ENCODE results near the gene UMAD1. TPM values are rescaled to one million over a fixed set of nuclear protein-coding genes. Genes with fewer than 3 reads are reported as not detected.

The UMAD1 gene
- total and polyA plus RNA-seq, 8 donors, result 12.7 to 20.2 (median 15.0) TPM

GRCh38 chr7:7738622-7739021 is 98.1 kb downstream of the UMAD1 start:
- Histone ChIP-seq H3K36me3 (no peaks in the 10 kb centered on the region), H3K27me3 (no peaks in the 10 kb centered on the region), H3K4me3 (no peak overlapping the region), H3K27ac (no peak overlapping the region), H3K4me1 (peaks cover 0 to 7% of the 10 kb centered on the region in 2 donors), H3K9me3 (no peaks in the 10 kb centered on the region)
- no peak for DNase-seq
- no peak for TF ChIP-seq CTCF (IDR thresholded peaks at IDR 0.05)
- intact Hi-C loops (cut with DNase I), result no loop called here
- no peak for ATAC-seq

- ATAC-seq, result peak; percentile 47
- intact Hi-C loops (cut with DNase I), result no loop called here
Observed at GRCh38 chr7:7739204-7740036, 98.9 kb downstream of the UMAD1 start.

GRCh38 chr7:7740037-7740355 is 99.4 kb downstream of the UMAD1 start:
- Histone ChIP-seq H3K36me3 (no peaks in the 10 kb centered on the region), H3K27me3 (no peaks in the 10 kb centered on the region), H3K4me3 (no peak overlapping the region), H3K9me3 (no peaks in the 10 kb centered on the region), H3K4me1 (peaks cover 0 to 7% of the 10 kb centered on the region in 2 donors), H3K27ac (no peak overlapping the region)
- TF ChIP-seq CTCF (IDR thresholded peaks at IDR 0.05), result no peak
- intact Hi-C loops (cut with DNase I), result no loop called here
- no peak for DNase-seq
- no peak for ATAC-seq

More at GRCh38 chr7:7739204-7740036, 98.9 kb downstream of the UMAD1 start:
- no peak overlapping the region for H3K27ac ChIP-seq
- H3K36me3 ChIP-seq, result no peaks in the 10 kb centered on the region
- peak in 2 of 4 donors; percentile 31 to 46 for DNase-seq
- no peak overlapping the region for H3K4me3 ChIP-seq
- H3K9me3 ChIP-seq, result no peaks in the 10 kb centered on the region
- no peak for TF ChIP-seq CTCF (IDR thresholded peaks at IDR 0.05)
- H3K4me1 ChIP-seq, result peaks cover 0 to 7% of the 10 kb centered on the region in 2 donors
- H3K27me3 ChIP-seq, result no peaks in the 10 kb centered on the region

- Histone ChIP-seq H3K4me1 (peaks cover 0 to 7% of the 10 kb centered on the region in 2 donors), H3K36me3 (no peaks in the 10 kb centered on the region), H3K9me3 (no peaks in the 10 kb centered on the region), H3K27ac (no peak overlapping the region), H3K4me3 (no peak overlapping the region), H3K27me3 (no peaks in the 10 kb centered on the region)
- ATAC-seq (no peak), DNase-seq (no peak)
- no peak for TF ChIP-seq CTCF (IDR thresholded peaks at IDR 0.05)
- intact Hi-C loops (cut with DNase I), result no loop called here
Observed at GRCh38 chr7:7742223-7742622, 101.7 kb downstream of the UMAD1 start.

GRCh38 chr7:7745258-7745657 is 104.7 kb downstream of the UMAD1 start:
- DNase-seq (no peak), ATAC-seq (no peak)
- no peaks in the 10 kb centered on the region for H3K36me3 ChIP-seq
- H3K4me3 ChIP-seq, result no peak overlapping the region
- no peaks in the 10 kb centered on the region for H3K9me3 ChIP-seq
- H3K4me1 ChIP-seq, result no peaks in the 10 kb centered on the region
- H3K27ac ChIP-seq, result no peak overlapping the region
- intact Hi-C loops (cut with DNase I), result no loop called here
- no peak for TF ChIP-seq CTCF (IDR thresholded peaks at IDR 0.05)
- no peaks in the 10 kb centered on the region for H3K27me3 ChIP-seq
